SK-N-SH (cell line): ENCODE measurements around the gene S100A13.

Source experiments
- CTCF ChIP-seq: fragments of 200-600 bp; sonication (generic); IDR thresholded peaks from 2 replicates; pipeline ENCODE4 v1.6.1; 2017; ENCODE audit warnings: antibody characterized with exemption, mild to moderate bottlenecking, moderate library complexity
- IRF3 ChIP-seq: fragments of 150-350 bp; IDR thresholded peaks from 2 replicates; pipeline ENCODE4 v1.6.1; 2016; ENCODE audit warnings: mild to moderate bottlenecking, low read depth, low read length
- MXI1 ChIP-seq: IDR thresholded peaks from 2 replicates; pipeline ENCODE4 v1.6.1; 2012; ENCODE audit warnings: mild to moderate bottlenecking, low read depth, low read length, improper control_type of control experiment
- REST ChIP-seq: IDR thresholded peaks from 2 replicates; pipeline ENCODE4 v1.6.1; 2012; ENCODE audit warnings: mild to moderate bottlenecking, low read depth, low read length, moderate library complexity
- TAF1 ChIP-seq: IDR thresholded peaks from 2 replicates; pipeline ENCODE4 v1.6.1; 2012; ENCODE audit warnings: low read depth, mild to moderate bottlenecking, low read length, moderate library complexity, borderline replicate concordance
- TEAD4 ChIP-seq: IDR thresholded peaks from 2 replicates; pipeline ENCODE4 v1.4.0; 2012; ENCODE audit warnings: mild to moderate bottlenecking, borderline replicate concordance; ENCODE audit not compliant: insufficient read depth
- USF1 ChIP-seq: IDR thresholded peaks from 2 replicates; pipeline ENCODE4 v1.4.0; 2012; ENCODE audit warnings: low read depth, borderline replicate concordance
- USF2 ChIP-seq: fragments of 150-350 bp; IDR thresholded peaks from 2 replicates; pipeline ENCODE4 v1.6.1; 2017; ENCODE audit warnings: antibody characterized with exemption, low read length, low read depth, borderline replicate concordance

GRCh38 chr1:153577138-153577537, 50.2 kb downstream of the S100A13 start:
- no peak for TF ChIP-seq MXI1
- TF ChIP-seq CTCF = no peak
- no peak for TF ChIP-seq REST
- no peak for TF ChIP-seq IRF3
- TF ChIP-seq USF2 = no peak
- TF ChIP-seq TAF1 = no peak
- no peak for TF ChIP-seq TEAD4
- no peak for TF ChIP-seq USF1
